Kidney (tissue), 14 donors: ENCODE results near the gene DIDO1. TPM values are rescaled to one million over a fixed set of nuclear protein-coding genes. Genes with fewer than 3 reads are reported as not detected.

ENCODE experiments used
- DNase-seq, 5 donors: peaks; one replicate each; pipeline ENCODE4 v3.0.0-alpha.2; 2013 to 2020
- FAIRE-seq: peaks from 2 replicates; lab custom pipeline; 2012; peaks lifted over from hg19 to GRCh38; lab: Jason Lieb, UNC
- H3K27ac ChIP-seq, 2 donors: one replicate each; pipeline ENCODE4 v1.7.0; 2013; ENCODE audit warnings: low read depth in 2 of 2, low read length in 2 of 2, inconsistent platforms in 1 of 2
- H3K27me3 ChIP-seq: one replicate; pipeline ENCODE4 v1.7.1; 2013; ENCODE audit warnings: low read length, inconsistent platforms; ENCODE audit not compliant: control insufficient read depth, insufficient read depth
- H3K36me3 ChIP-seq, 3 donors: one replicate each; pipeline versions ENCODE4 v1.7.0 to v1.7.1; 2013; ENCODE audit warnings: low read length in 3 of 3, control low read depth in 1 of 3, inconsistent platforms in 1 of 3; ENCODE audit not compliant: insufficient read depth in 3 of 3, control insufficient read depth in 2 of 3
- H3K4me1 ChIP-seq, 3 donors: one replicate each; pipeline versions ENCODE4 v1.7.0 to v1.7.1; 2013; ENCODE audit warnings: low read length in 3 of 3, inconsistent platforms in 1 of 3, low read depth in 1 of 3; ENCODE audit not compliant: control insufficient read depth in 2 of 3, insufficient read depth in 2 of 3
- H3K4me3 ChIP-seq, 3 donors: one replicate each; pipeline versions ENCODE4 v1.7.0 to v1.8.1; 2013; ENCODE audit warnings: low read length in 3 of 3, control low read depth in 1 of 3, inconsistent platforms in 1 of 3
- H3K9ac ChIP-seq, 3 donors: one replicate each; pipeline versions ENCODE4 v1.7.0 to v1.7.1; 2013; ENCODE audit warnings: low read length in 3 of 3, control low read depth in 1 of 3, inconsistent platforms in 1 of 3
- H3K9me3 ChIP-seq, 3 donors: one replicate each; pipeline versions ENCODE4 v1.7.0 to v1.7.1; 2013; ENCODE audit warnings: low read length in 3 of 3, control low read depth in 1 of 3, inconsistent platforms in 1 of 3; ENCODE audit not compliant: control insufficient read depth in 2 of 3, insufficient read depth in 1 of 3
- intact Hi-C: fragments of 100-400 bp; cut with DNase I; formaldehyde crosslinking; loops from one replicate; pipeline ENCODE4 v1.11.1; 2022
- polyA plus RNA-seq: library from polyadenylated mRNA; stranded (reverse); fragments of 350-450 nt; fragmentation: Illumina TruSeq; extraction: RNeasy Lipid Tissue Mini Kit (QIAGEN cat#74804); gene quantifications from one replicate; pipeline ENCODE4 v1.2.3, GENCODE V29; 2014; ENCODE audit warnings: low read depth, low replicate concordance; ENCODE audit not compliant: insufficient read depth
- total RNA-seq: library from RNA; stranded (reverse); fragmentation: NEBNext Ultra II Directional; extraction: Animal tissue kit (Norgen Biotek cat#: 25700); gene quantifications from one replicate; pipeline ENCODE4 v1.2.1, GENCODE V29; 2021
- TF ChIP-seq, protein P1 (sequence below): IDR thresholded peaks from 3 replicates; pipeline ENCODE4 v1.5.1; 2012; ENCODE audit warnings: mild to moderate bottlenecking, moderate library complexity, borderline replicate concordance; ENCODE audit not compliant: insufficient read depth; ENCODE audit errors: extremely low read depth
- donor health status: control.
- donor health status: control.
- donor health status: control.
- donor health status: control.
- donor health status: control.
- donor health status: DM: yes; HTN: yes; CAD: no.
- donor health status: Normal renal cell carcinoma (clear cell type).

The DIDO1 gene
- total and polyA plus RNA-seq, 2 donors from 2014 or later = 23.0 to 67.9 TPM

DNA sequence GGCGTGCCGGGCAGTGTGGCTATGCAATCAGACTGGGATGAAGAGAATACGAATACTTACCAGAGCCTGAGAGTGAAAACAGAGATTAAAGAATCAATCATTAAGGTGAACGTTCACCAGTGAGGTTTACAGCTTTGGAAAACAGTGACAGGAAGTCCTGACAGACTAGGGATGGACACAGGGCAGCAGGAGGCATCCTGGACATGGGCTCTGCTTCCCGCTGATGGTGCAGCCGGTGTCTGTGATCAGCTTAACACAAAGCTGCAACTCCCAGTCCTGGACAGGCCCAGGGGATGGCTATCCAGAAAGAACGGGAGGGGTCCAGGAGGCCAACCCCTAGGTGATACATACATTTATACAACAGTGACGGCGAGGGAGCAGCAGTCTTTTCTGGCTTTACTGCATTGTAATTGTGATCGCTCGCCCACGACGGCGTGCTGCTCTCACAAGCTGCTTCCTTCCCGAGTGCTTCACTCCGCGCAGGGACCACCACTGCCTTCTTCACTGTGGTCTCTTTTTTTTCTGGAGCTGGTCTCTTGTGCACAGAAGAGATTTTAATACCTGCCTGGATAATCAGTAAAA is 20.7 kb downstream of the DIDO1 start:
- H3K36me3 ChIP-seq = peaks cover 18 to 67% (median 64%) of the 10 kb centered on the region in 3 donors
- TF ChIP-seq, protein P1, sequence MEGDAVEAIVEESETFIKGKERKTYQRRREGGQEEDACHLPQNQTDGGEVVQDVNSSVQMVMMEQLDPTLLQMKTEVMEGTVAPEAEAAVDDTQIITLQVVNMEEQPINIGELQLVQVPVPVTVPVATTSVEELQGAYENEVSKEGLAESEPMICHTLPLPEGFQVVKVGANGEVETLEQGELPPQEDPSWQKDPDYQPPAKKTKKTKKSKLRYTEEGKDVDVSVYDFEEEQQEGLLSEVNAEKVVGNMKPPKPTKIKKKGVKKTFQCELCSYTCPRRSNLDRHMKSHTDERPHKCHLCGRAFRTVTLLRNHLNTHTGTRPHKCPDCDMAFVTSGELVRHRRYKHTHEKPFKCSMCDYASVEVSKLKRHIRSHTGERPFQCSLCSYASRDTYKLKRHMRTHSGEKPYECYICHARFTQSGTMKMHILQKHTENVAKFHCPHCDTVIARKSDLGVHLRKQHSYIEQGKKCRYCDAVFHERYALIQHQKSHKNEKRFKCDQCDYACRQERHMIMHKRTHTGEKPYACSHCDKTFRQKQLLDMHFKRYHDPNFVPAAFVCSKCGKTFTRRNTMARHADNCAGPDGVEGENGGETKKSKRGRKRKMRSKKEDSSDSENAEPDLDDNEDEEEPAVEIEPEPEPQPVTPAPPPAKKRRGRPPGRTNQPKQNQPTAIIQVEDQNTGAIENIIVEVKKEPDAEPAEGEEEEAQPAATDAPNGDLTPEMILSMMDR = no peak
- no peaks in the 10 kb centered on the region for H3K9me3 ChIP-seq
- intact Hi-C loops = no loop called here
- no peak for FAIRE-seq
- H3K9ac ChIP-seq = no peak overlapping the region
- H3K4me1 ChIP-seq = peaks cover 0 to 2% (median 0%) of the 10 kb centered on the region in 3 donors
- no peaks in the 10 kb centered on the region for H3K27me3 ChIP-seq
- no peak for DNase-seq
- H3K4me3 ChIP-seq = no peak overlapping the region
- H3K27ac ChIP-seq = no peak overlapping the region

DNA sequence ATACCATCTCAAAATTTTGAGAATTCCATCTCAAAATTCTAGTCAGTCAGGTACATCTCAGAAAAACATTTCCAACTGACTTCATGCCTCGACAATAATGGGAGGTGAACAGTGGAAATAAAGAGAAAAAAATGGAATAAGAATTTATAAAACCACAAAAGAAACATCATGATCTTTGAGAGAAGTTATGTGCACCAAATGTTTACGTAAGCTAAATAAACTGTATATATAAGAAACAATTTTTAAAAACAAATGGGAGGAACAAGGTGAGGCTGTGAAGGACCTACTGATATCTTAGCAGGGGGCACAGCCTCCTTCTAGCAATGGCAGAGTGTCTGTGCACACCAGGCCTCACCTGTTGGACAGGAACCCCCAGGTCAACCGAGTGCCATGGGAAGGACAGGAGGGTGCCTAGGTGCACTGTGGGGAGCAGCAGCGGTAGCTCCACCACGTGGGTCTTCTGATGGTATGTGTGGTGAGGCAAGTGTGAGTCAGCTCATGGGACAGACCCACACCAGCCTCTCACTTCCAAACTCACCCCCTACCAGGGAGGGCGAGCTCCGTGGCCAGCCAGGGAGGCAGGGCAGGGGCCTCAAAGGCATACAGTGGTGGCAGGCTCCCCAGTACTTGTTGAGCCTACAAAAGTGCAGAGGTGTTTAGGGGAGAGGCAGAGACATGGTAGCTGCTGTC is 23.2 kb downstream of the DIDO1 start:
- Histone ChIP-seq H3K27ac (no peak overlapping the region), H3K36me3 (peaks cover 6 to 44% (median 42%) of the 10 kb centered on the region in 3 donors)

DNA sequence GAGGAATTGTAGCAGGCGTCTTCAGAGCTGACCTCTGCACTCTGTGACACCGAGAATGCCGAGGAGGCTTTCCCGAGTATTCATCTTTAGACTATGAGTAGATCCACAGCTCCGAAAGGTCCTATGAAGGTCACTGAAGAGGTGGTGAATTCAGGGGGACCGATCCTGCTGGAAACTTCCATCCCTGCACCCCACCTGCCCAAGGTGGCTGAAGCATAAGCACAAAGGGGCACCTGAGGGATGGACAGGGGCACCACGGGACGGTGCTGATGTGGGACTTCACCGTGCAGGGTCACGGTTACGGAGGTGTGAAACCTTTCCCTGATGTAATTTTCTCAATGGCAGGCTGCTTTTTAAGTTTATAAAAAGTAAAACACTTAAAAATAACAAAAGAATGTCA is 24.4 kb downstream of the DIDO1 start:
- H3K9me3 ChIP-seq = no peaks in the 10 kb centered on the region
- peaks cover 0 to 13% (median 0%) of the 10 kb centered on the region in 3 donors for H3K4me1 ChIP-seq
- no peak overlapping the region for H3K4me3 ChIP-seq
- DNase-seq (no peak), FAIRE-seq (no peak)
- intact Hi-C loops = no loop called here
- peaks cover 6 to 38% (median 34%) of the 10 kb centered on the region in 3 donors for H3K36me3 ChIP-seq
- H3K27ac ChIP-seq = no peak overlapping the region
- TF ChIP-seq, protein P1 = no peak
- no peaks in the 10 kb centered on the region for H3K27me3 ChIP-seq
- no peak overlapping the region for H3K9ac ChIP-seq

More for the DNA sequence above, 23.2 kb downstream of the DIDO1 start:
- Histone ChIP-seq H3K27me3 (no peaks in the 10 kb centered on the region), H3K4me1 (peaks cover 0 to 13% (median 0%) of the 10 kb centered on the region in 3 donors), H3K4me3 (no peak overlapping the region), H3K9me3 (no peaks in the 10 kb centered on the region), H3K9ac (no peak overlapping the region)
- DNase-seq (no peak), FAIRE-seq (no peak)
- TF ChIP-seq, protein P1 = no peak
- intact Hi-C loops = no loop called here
